GM12878 (cell line): Measurements from ENCODE around the gene MFAP3L.

Experiments used
- CREB1 ChIP-seq: IDR thresholded peaks from 2 replicates; pipeline ENCODE4 v1.6.1; 2012; ENCODE audit warnings: low read depth, mild to moderate bottlenecking, inconsistent platforms
- GABPA ChIP-seq: IDR thresholded peaks from 2 replicates; pipeline ENCODE4 v1.6.1; 2014; ENCODE audit warnings: antibody characterized with exemption, low read depth, mild to moderate bottlenecking, inconsistent platforms
- GATAD2B ChIP-seq: fragments of 450-650 bp; conservative IDR thresholded peaks from 2 replicates; pipeline ENCODE4 v1.6.1; 2017; ENCODE audit warnings: low read depth, mild to moderate bottlenecking, moderate library complexity
- JUNB ChIP-seq: IDR thresholded peaks from 2 replicates; pipeline ENCODE4 v1.6.1; 2016; ENCODE audit warnings: antibody characterized with exemption, mild to moderate bottlenecking
- NFIC ChIP-seq: IDR thresholded peaks from 2 replicates; pipeline ENCODE4 v1.6.1; 2012; ENCODE audit warnings: low read depth, mild to moderate bottlenecking, inconsistent platforms, low read length, moderate library complexity
- POLR2A ChIP-seq: IDR thresholded peaks from 2 replicates; pipeline ENCODE4 v1.6.1; 2011; ENCODE audit warnings: low read depth, mild to moderate bottlenecking, low read length
- POLR2AphosphoS5 ChIP-seq: IDR thresholded peaks from 2 replicates; pipeline ENCODE4 v1.6.1; 2011; ENCODE audit warnings: mild to moderate bottlenecking, low read length, inconsistent platforms
- SMC3 ChIP-seq: IDR thresholded peaks from 2 replicates; pipeline ENCODE4 v1.6.1; 2011; ENCODE audit warnings: low read length, improper control_type of control experiment, borderline replicate concordance
- TAF1 ChIP-seq: IDR thresholded peaks from 2 replicates; pipeline ENCODE4 v1.6.1; 2011; ENCODE audit warnings: mild to moderate bottlenecking, low read depth, low read length, borderline replicate concordance
- ZNF207 ChIP-seq: fragments of 450-650 bp; IDR thresholded peaks from 2 replicates; pipeline ENCODE4 v1.6.1; 2014; ENCODE audit warnings: antibody characterized with exemption, mild to moderate bottlenecking, borderline replicate concordance
- TF ChIP-seq, protein P1 (sequence below), 3 experiments: IDR thresholded peaks in 2 of 3; conservative IDR thresholded peaks in 1 of 3; 2 replicates each; pipeline ENCODE4 v1.5.1; 2011; ENCODE audit warnings: low read depth in 3 of 3, low read length in 3 of 3, mild to moderate bottlenecking in 3 of 3, control low read depth in 2 of 3, moderate library complexity in 2 of 3, inconsistent platforms in 1 of 3, mixed read lengths in 1 of 3; ENCODE audit not compliant: control insufficient read depth in 2 of 3, insufficient read depth in 1 of 3; ENCODE audit errors: extremely low read depth in 1 of 3

DNA sequence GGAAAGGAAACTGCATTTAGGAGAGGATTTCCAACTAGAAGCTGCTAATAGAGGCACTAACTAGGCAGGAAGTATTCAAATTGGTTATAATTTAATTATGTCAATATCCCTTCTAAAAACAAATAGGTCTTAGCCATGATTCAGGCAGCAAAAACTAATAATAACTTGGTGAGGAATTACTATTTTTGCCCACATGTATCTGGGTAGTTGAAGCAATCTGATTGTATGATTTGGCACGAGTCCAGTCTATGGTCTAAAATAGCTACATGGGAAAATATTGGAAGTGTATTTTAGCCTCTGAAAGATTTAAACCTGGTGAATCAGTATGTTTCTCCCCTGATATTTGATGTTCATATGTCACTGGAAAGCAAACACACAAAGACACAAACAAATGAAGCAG lies 62.2 kb downstream of the MFAP3L start:
- TF ChIP-seq JUNB (no peak), TAF1 (no peak), POLR2A (no peak), NFIC (no peak), SMC3 (no peak), GATAD2B (no peak), POLR2AphosphoS5 (no peak), GABPA (no peak), CREB1 (no peak), ZNF207 (no peak)
- TF ChIP-seq, protein P1, sequence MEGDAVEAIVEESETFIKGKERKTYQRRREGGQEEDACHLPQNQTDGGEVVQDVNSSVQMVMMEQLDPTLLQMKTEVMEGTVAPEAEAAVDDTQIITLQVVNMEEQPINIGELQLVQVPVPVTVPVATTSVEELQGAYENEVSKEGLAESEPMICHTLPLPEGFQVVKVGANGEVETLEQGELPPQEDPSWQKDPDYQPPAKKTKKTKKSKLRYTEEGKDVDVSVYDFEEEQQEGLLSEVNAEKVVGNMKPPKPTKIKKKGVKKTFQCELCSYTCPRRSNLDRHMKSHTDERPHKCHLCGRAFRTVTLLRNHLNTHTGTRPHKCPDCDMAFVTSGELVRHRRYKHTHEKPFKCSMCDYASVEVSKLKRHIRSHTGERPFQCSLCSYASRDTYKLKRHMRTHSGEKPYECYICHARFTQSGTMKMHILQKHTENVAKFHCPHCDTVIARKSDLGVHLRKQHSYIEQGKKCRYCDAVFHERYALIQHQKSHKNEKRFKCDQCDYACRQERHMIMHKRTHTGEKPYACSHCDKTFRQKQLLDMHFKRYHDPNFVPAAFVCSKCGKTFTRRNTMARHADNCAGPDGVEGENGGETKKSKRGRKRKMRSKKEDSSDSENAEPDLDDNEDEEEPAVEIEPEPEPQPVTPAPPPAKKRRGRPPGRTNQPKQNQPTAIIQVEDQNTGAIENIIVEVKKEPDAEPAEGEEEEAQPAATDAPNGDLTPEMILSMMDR (IDR thresholded peaks at IDR 0.05 in 2 of 3, conservative IDR thresholded peaks at IDR 0.05 in 1 of 3; ENCODE audit: control insufficient read depth in 2 of 3, extremely low read depth in 1 of 3, insufficient read depth in 1 of 3, low read depth in 3 of 3, low read length in 3 of 3): no peak
